ENCODE results near the gene YDJC. TPM values are rescaled to one million over a fixed set of nuclear protein-coding genes. Genes with fewer than 3 reads are reported as not detected.
A peak's percentile ranks its signal among the peaks of the same experiment; 100 is the strongest.

YDJC gene
- total RNA-seq, 1 donor from 2014 or later, result 51.4 TPM

- Mint-ChIP-seq H3K36me3 (ENCODE audit: low read depth) (peaks cover 13% of the 10 kb centered on the region), H3K4me3 (peak overlapping the region; percentile 99), H3K9me3 (no peaks in the 10 kb centered on the region), H3K27ac (peak overlapping the region; percentile 97), H3K4me1 (peaks cover 25% of the 10 kb centered on the region), H3K27me3 (no peaks in the 10 kb centered on the region)
- TF ChIP-seq CTCF (IDR thresholded peaks at IDR 0.05), result no peak
- ATAC-seq (ENCODE audit: low read depth) (no peak), DNase-seq (no peak)
- ChIA-PET POLR2A (interaction anchor here (1.0 to 3.6 kb wide), 6 partner anchors 7 to 70 kb away, joined by 3 to 27 read pairs (median 5); partner anchors contain the start of genes SDF2L1 and YDJC), CTCF (interaction anchor here (1.3 kb wide), 1 partner anchor 36 kb away, joined by 10 read pairs; no protein-coding TSS in a partner anchor)
- intact Hi-C loops (cut with micrococcal nuclease), result loop anchor here (5.0 kb wide), 1 partner anchor 202 kb away; the partner anchor contains the start of gene MAPK1
Measured at GRCh38 chr22:21665047-21665851, 35.4 kb upstream of the YDJC start.

- DNase-seq, result no peak
- Mint-ChIP-seq H3K4me3 (peak overlapping the region; percentile 30), H3K9me3 (no peaks in the 10 kb centered on the region), H3K36me3 (ENCODE audit: low read depth) (peaks cover 6% of the 10 kb centered on the region), H3K27me3 (no peaks in the 10 kb centered on the region), H3K4me1 (peaks cover 20% of the 10 kb centered on the region), H3K27ac (no peak overlapping the region)
- intact Hi-C loops (cut with micrococcal nuclease), result no loop called here
- no peak for ATAC-seq (ENCODE audit: low read depth)
- POLR2A ChIA-PET, result no interaction called here
- CTCF ChIA-PET, result no interaction called here
- no peak for TF ChIP-seq CTCF (IDR thresholded peaks at IDR 0.05)
Measured at GRCh38 chr22:21663738-21664137, 33.9 kb upstream of the YDJC start.

- intact Hi-C loops (cut with micrococcal nuclease), result no loop called here
- ChIA-PET POLR2A (no interaction called here), CTCF (no interaction called here)
- Mint-ChIP-seq H3K27me3 (no peaks in the 10 kb centered on the region), H3K4me3 (no peak overlapping the region), H3K9me3 (no peaks in the 10 kb centered on the region), H3K27ac (no peak overlapping the region), H3K36me3 (ENCODE audit: low read depth) (peaks cover 6% of the 10 kb centered on the region), H3K4me1 (peaks cover 18% of the 10 kb centered on the region)
- no peak for DNase-seq
- no peak for ATAC-seq (ENCODE audit: low read depth)
- no peak for TF ChIP-seq CTCF (IDR thresholded peaks at IDR 0.05)
Measured at GRCh38 chr22:21661991-21662390, 32.2 kb upstream of the YDJC start.

GRCh38 chr22:21660904-21661303 lies 31.1 kb upstream of the YDJC start:
- ChIA-PET CTCF (no interaction called here), POLR2A (no interaction called here)
- TF ChIP-seq CTCF (IDR thresholded peaks at IDR 0.05), result no peak
- Mint-ChIP-seq H3K4me1 (peaks cover 18% of the 10 kb centered on the region), H3K4me3 (no peak overlapping the region), H3K9me3 (no peaks in the 10 kb centered on the region), H3K27me3 (no peaks in the 10 kb centered on the region), H3K36me3 (ENCODE audit: low read depth) (peaks cover 1% of the 10 kb centered on the region), H3K27ac (no peak overlapping the region)
- DNase-seq (no peak), ATAC-seq (ENCODE audit: low read depth) (no peak)
- intact Hi-C loops (cut with micrococcal nuclease), result no loop called here

GRCh38 chr22:21659864-21660525 lies 30.2 kb upstream of the YDJC start:
- ChIA-PET CTCF (no interaction called here), POLR2A (no interaction called here)
- no peak for TF ChIP-seq CTCF (IDR thresholded peaks at IDR 0.05)
- no peaks in the 10 kb centered on the region for H3K9me3 Mint-ChIP-seq
- peaks cover 12% of the 10 kb centered on the region for H3K4me1 Mint-ChIP-seq
- no peaks in the 10 kb centered on the region for H3K36me3 Mint-ChIP-seq (ENCODE audit: low read depth)
- H3K4me3 Mint-ChIP-seq, result no peak overlapping the region
- intact Hi-C loops (cut with micrococcal nuclease), result no loop called here
- no peak for ATAC-seq (ENCODE audit: low read depth)
- no peaks in the 10 kb centered on the region for H3K27me3 Mint-ChIP-seq
- no peak for DNase-seq
- H3K27ac Mint-ChIP-seq, result no peak overlapping the region

All from activated B cell treated with CpG ODN at 0.5 μM for 24 hours (primary cell).